Colonic mucosa (tissue), 4 donors: ENCODE data around the gene NBEA. TPM values are rescaled to one million over a fixed set of nuclear protein-coding genes. Genes with fewer than 3 reads are reported as not detected.
A peak's percentile ranks its signal among the peaks of the same experiment; 100 is the strongest.

Experiments used
- DNase-seq: peaks from one replicate; pipeline ENCODE4 v3.0.0-alpha.2; 2020
- H3K27ac ChIP-seq: fragments of 200-600 bp; one replicate; pipeline ENCODE4 v1.8.0; 2021
- H3K27me3 ChIP-seq: fragments of 200-600 bp; one replicate; pipeline ENCODE4 v1.8.0; 2021
- H3K36me3 ChIP-seq: fragments of 200-600 bp; one replicate; pipeline ENCODE4 v1.8.0; 2021
- H3K4me1 ChIP-seq: fragments of 200-600 bp; one replicate; pipeline ENCODE4 v1.8.0; 2021; ENCODE audit warnings: mild to moderate bottlenecking
- H3K4me3 ChIP-seq: fragments of 200-600 bp; one replicate; pipeline ENCODE4 v1.8.0; 2021
- H3K9ac ChIP-seq, 2 donors: one replicate each; pipeline ENCODE4 v1.7.0; 2013; ENCODE audit warnings: control low read depth in 2 of 2, low read depth in 2 of 2, low read length in 2 of 2
- H3K9me3 ChIP-seq: fragments of 200-600 bp; one replicate; pipeline ENCODE4 v1.8.0; 2021
- CTCF ChIP-seq: fragments of 200-600 bp; IDR thresholded peaks from one replicate; pipeline ENCODE4 v1.8.0; 2022; ENCODE audit warnings: antibody characterized with exemption, mild to moderate bottlenecking
- intact Hi-C: fragments of 100-400 bp; cut with DNase I; formaldehyde crosslinking; loops from one replicate; pipeline ENCODE4 v1.14.1; 2022
- total RNA-seq, 2 donors: library from RNA; stranded (reverse); fragmentation: NEBNext Ultra II Directional in 1 of 2; extraction: Animal tissue kit (Norgen Biotek cat#: 25700) in 1 of 2; gene quantifications; one replicate each; pipeline ENCODE4 v1.2.1, GENCODE V29; 2021
- donor health status: healthy.
- donor health status: DM: no; HTN: no; CAD: no.
- donor health status: DM: no; HTN: no; CAD: no.

NBEA gene
- total RNA-seq, 2 donors from 2014 or later: 1.9 to 5.5 TPM

DNA sequence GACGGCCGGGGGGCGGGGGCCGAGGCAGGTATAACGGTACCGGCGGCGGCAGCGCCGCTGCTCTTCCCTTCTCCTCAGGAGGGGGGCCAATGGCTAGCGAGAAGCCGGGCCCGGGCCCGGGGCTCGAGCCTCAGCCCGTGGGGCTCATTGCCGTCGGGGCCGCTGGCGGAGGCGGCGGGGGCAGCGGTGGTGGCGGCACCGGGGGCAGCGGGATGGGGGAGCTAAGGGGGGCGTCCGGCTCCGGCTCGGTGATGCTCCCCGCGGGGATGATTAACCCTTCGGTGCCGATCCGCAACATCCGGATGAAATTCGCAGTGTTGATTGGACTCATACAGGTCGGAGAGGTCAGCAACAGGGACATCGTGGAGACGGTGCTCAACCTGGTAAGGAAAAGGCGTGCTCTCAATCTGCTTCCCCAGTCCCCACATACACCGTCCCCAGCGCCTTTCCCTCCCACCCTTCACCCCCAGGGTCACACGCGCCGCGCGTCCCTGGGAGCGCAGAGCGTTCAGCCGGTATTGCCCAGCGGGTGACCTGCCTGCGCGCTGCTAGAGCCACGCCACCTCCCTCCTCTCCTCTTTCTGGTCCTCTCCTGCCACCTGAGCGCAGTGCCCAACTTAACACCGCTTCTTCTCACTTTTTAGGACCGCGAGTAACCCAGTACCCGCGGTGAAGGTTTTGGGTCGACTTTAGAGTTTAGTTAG, 814 bp downstream of the NBEA start:
- Histone ChIP-seq H3K9ac (peak overlapping the region in 1 of 2 donors; percentile 78), H3K36me3 (no peaks in the 10 kb centered on the region), H3K27me3 (no peaks in the 10 kb centered on the region), H3K27ac (peak overlapping the region; percentile 56), H3K4me3 (peak overlapping the region; percentile 88), H3K9me3 (no peaks in the 10 kb centered on the region), H3K4me1 (no peaks in the 10 kb centered on the region)
- peak; percentile 27 for DNase-seq
- intact Hi-C loops: no loop called here
- TF ChIP-seq CTCF: no peak

GRCh38 chr13:34943436-34944273, 1.6 kb downstream of the NBEA start:
- Histone ChIP-seq H3K27ac (no peak overlapping the region), H3K9me3 (no peaks in the 10 kb centered on the region), H3K9ac (no peak overlapping the region), H3K4me1 (no peaks in the 10 kb centered on the region), H3K27me3 (no peaks in the 10 kb centered on the region), H3K4me3 (peak overlapping the region; percentile 88), H3K36me3 (no peaks in the 10 kb centered on the region)
- TF ChIP-seq CTCF: no peak
- intact Hi-C loops: no loop called here
- no peak for DNase-seq

- no peak for DNase-seq
- Histone ChIP-seq H3K9me3 (no peaks in the 10 kb centered on the region), H3K27me3 (no peaks in the 10 kb centered on the region), H3K4me3 (no peak overlapping the region), H3K36me3 (no peaks in the 10 kb centered on the region), H3K27ac (no peak overlapping the region), H3K4me1 (no peaks in the 10 kb centered on the region), H3K9ac (no peak overlapping the region)
- no peak for TF ChIP-seq CTCF
- intact Hi-C loops: no loop called here
These were observed 2.2 kb downstream of the NBEA start for GRCh38 chr13:34944274-34944634.

DNA sequence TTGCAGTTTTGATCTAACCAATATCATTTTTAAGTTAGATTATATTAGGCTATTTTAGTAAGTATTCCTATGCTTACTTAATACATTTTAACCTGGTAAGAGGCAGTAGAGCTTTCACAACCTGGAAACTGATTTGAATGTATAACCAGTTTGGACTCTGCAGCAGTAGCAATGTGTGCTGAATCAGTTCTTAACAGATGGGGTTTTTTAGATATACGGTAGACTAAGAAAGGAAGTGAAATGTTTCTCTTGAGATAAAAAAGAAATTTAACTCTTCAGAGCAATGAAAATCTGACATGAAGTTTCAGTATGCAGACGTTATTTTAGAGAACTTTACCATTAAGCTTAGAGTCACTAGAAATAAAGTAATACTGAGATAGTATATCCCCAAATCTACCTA, 2.7 kb downstream of the NBEA start:
- TF ChIP-seq CTCF: no peak

DNA sequence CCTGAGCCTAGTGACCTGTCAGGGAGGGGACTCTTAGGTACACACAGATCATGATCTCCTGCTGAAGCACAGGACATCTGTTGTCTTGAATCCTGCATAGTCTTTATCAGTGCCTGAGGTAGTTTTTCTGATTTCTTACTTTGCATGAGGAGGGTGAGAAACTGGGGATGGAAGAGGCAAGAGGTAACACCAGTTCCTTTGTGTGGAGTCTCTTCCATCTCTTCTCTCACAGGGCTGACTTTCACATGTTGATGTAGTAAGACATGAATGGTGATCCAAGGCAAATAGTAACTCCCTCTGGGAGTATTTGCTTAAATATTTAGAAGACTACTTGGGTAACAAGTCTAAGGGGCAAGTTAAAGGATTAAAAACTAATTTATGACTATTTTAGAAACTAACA, 9.5 kb downstream of the NBEA start:
- DNase-seq: no peak
- no peaks in the 10 kb centered on the region for H3K4me1 ChIP-seq
- no peaks in the 10 kb centered on the region for H3K27me3 ChIP-seq
- no peak for TF ChIP-seq CTCF
- intact Hi-C loops: no loop called here
- no peak overlapping the region for H3K4me3 ChIP-seq
- H3K36me3 ChIP-seq: no peaks in the 10 kb centered on the region
- H3K9me3 ChIP-seq: no peaks in the 10 kb centered on the region
- H3K27ac ChIP-seq: no peak overlapping the region
- H3K9ac ChIP-seq: no peak overlapping the region

More for the DNA sequence above, 2.7 kb downstream of the NBEA start:
- DNase-seq: no peak
- Histone ChIP-seq H3K4me1 (no peaks in the 10 kb centered on the region), H3K36me3 (no peaks in the 10 kb centered on the region), H3K27ac (no peak overlapping the region), H3K9me3 (no peaks in the 10 kb centered on the region), H3K4me3 (no peak overlapping the region), H3K9ac (no peak overlapping the region), H3K27me3 (no peaks in the 10 kb centered on the region)
- intact Hi-C loops: no loop called here
